HL-60/S4 (cell line): ENCODE results near the gene PITPNM3.
"Not testable (repeated sequence)": the region's sequence is repeated elsewhere in the genome, so short reads cannot be mapped to it uniquely, and the experiment has no call there.

ENCODE experiments used
- in situ Hi-C: fragments of 300-500 bp; cut with MboI; formaldehyde crosslinking; loops from 2 replicates; pipeline ENCODE4 v1.14.3; 2022; ENCODE audit warnings: low sequenced_read_pairs

Gene PITPNM3

DNA sequence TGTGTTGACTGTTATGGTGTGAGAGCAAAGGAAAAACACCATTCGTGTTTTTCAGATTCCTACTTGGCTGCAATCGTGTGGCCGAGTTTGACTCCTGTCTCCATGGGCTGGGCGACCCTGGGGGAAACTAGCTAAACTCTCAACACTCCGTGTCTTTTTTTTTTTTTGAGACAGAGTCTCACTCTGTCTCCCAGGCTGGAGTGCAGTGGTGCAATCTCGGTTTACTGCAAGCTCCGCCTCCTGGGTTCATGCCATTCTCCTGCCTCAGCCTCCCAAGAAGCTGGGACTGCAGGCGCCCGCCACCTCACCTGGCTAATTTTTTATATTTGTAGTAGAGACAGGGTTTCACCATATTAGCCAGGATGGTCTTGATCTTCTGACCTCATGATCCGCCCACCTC lies 73.6 kb downstream of the PITPNM3 start:
- in situ Hi-C loops, result not testable (repeated sequence)

DNA sequence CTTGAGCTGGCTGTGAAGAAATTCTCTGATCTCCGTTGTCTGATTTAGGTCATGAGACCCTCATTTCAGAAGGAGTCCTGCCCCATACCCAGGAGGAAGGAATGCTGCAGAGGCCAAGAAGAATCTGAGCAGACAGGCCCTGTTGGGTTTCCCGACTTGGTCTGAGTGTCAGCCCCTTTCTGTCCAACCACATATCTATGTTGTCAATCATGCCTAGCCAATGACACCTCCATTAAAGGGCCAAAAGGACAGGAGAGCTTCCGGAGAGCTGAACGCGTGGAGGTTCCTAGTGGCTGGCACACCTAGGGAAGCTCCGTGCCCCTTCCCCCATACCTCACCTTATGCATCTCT lies 74.3 kb downstream of the PITPNM3 start:
- in situ Hi-C loops, result no loop called here

DNA sequence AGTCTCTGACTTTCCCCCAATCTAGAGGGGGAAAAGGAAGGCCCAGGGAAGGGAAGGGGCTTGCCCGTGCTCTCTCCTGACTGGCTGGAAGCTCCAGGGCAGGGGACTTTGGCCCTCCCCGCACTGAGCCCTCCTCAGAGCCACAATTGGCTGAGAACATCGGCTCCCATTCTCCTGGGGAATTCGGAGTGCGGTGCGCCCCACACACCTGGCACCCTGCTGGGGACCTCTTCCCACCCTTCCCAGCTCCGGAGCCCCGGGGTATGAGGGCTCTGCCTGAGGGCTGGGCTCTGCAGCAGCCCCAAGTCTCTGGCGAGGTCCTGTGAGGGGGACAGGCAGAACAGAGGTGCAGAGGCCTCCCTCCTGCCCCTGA lies 76.1 kb downstream of the PITPNM3 start:
- in situ Hi-C loops, result no loop called here

DNA sequence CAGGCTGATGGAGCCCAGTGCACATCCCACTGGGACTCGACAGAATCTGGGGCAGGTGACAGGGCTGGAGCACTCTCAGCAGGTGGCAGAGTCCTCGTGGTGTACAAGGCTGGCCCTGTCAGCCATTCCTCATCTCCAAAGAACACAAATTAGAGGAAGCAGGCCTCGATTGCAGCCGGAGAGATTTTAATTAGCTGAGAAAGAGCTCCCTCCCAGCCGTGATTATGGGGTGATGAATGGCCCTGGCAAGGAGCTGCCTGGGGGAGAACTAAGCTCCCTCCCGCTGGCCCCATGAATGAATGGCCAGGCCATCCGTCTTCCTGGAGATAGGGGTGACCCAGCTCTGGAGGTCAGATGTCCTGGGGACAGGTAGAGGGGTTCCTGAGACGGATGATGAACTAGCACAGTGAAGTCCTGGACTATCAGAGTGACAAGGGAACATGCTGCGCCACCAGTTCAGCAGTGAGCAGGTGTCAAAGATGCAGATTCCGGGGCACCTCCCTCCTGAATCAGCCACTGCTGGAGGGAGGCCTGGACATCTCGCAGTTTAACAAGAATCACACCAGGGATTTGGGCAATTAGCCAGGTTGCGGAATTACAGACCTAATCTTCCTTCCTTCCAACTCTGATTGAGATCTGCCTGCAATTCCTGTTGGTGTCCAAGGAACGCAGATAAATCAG lies 76.6 kb downstream of the PITPNM3 start:
- in situ Hi-C loops, result loop anchor here (10.0 kb wide), 1 partner anchor 535 kb away; the partner anchor contains the start of gene RNASEK

DNA sequence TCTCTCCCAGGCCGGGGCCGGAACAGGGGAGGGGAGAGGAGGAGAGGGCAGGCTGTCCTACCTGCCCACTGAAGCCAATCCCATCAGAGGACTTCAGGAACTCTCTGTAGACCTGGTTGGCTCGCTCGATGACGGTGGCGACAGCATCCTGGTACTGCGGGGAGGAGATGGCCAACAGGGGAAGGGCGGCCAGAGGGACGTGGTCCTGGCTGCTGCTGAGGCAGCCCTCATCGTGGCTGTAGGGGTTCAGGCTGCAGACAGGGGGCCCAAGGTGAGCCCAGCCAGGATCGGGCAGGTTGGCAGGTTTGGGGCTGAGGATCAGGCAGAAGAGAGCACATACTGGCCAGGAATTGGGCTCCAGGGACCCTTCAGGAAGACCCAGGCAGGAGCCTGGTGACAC lies 77.9 kb downstream of the PITPNM3 start:
- in situ Hi-C loops, result loop anchor here (10.0 kb wide), 1 partner anchor 536 kb away; the partner anchor contains the start of gene RNASEK

DNA sequence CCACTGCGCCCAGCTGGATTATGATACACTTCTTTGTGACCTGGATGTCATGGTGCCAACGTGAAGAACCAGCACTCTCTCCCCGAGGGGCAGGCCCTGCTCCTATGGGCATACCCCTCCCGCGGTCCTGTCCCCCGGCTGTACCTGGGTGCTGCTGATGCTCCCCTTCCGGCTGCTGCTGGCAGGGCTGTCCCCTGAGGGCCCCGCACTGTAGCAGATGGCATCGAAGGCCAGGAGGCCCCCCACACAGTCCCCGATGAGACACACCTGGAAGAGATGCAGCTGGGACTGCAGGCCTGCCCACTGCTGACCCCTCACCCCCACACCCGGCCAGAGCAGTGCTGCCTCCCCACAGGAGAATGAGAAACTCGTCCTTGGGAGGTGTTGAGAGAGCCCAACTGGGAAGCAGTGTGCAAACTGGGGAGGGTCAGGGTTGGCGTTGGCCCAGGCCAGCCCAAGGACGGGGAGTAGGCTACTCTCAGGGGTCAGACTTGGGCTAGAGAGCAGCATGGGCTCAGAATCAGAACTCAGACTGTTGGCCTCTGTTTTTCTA lies 78.4 kb downstream of the PITPNM3 start:
- in situ Hi-C loops, result loop anchor here (10.0 kb wide), 1 partner anchor 537 kb away; the partner anchor contains the start of gene RNASEK

DNA sequence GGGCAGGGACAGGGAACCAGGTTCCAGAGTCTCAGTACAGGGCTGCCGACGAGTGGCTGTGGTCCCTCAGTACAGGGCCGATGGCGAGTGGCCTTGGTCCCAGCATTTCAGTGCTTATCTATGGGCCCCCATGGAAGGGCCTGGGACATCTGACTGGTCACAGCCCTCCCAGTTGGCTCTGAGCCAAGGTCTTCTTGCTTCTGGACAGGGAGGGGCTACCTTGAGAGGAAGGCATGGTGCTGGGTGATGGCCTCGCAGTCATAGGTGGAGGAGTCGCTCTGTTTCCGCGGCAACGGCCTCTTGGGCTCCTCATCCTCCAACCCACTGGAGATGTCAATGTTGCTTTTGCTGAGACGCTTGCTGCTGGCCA lies 79.6 kb downstream of the PITPNM3 start:
- in situ Hi-C loops, result loop anchor here (10.0 kb wide), 1 partner anchor 538 kb away; the partner anchor contains the start of gene RNASEK

DNA sequence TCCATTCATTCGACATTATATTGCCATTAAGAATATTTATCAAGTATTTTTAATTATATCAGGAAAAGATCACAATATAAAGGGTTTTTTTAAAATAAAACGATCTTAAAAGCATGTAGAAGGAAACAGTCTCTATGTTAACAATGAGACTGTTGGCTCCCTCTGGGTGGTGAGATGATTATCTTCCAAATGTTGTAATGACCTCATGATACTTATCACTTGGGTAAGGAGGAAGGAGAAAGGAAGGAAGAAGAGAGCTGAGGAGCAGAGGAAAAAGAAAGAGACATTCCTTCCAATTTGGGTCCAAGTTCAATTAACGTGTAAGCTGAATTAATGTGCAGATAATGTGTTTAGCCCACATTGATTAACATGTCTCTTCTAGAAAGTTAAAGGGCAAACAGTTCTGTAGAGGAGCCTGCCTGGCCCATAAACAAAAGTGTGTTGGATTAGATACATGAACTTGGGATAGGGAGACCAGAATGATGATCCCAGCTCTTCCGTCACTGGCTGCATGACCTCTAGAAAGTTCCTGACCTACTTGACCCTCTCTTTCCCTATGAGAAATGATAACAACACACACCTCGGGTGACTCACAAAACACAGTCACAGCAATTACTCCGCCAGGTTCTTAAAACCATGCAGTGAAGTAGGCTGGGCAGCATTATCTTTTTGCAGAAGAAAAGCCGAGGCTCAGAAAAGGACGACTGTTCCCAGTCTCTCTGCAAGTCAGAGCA lies 80.1 kb downstream of the PITPNM3 start:
- in situ Hi-C loops, result loop anchor here (10.0 kb wide), 1 partner anchor 539 kb away; the partner anchor contains the start of gene RNASEK

DNA sequence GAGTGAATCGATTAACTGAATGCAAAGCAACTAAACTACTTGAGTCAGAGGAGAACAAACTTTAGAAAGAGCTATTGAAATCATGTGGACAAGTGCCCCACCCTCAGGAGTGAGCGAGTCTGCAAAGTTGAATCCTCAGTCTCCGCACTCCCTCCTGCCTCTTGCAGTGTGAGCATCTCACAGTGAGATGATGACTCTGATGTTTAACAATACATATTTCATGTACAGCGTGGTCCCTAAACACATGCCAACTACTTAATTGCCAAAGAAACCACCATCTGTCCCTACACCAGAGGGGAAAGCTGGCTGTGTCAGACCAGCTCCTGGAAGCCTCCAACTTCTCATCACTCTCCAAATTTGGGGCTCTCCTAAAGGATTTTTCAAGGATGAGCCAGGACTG lies 80.9 kb downstream of the PITPNM3 start:
- in situ Hi-C loops, result loop anchor here (10.0 kb wide), 1 partner anchor 539 kb away; the partner anchor contains the start of gene RNASEK

DNA sequence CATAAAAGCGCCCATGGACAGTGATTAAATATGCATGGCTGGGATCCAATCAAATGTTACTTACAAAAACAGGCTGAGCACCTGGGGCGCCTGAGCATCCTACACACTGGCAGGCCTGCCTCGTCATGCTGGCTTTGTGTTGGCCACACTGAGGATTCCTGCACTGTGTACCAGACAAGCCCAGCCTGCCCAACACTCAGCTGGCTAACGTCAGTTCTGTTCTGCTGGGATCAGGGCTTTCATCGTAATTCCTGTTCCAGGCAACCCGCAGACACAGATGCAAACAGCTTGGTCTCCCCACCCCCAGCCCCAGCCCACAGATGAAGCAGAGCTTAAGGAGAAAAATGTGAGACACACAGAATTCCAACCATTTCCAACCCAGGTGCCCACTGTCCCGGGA lies 81.4 kb downstream of the PITPNM3 start:
- in situ Hi-C loops, result loop anchor here (10.0 kb wide), 1 partner anchor 540 kb away; the partner anchor contains the start of gene RNASEK

DNA sequence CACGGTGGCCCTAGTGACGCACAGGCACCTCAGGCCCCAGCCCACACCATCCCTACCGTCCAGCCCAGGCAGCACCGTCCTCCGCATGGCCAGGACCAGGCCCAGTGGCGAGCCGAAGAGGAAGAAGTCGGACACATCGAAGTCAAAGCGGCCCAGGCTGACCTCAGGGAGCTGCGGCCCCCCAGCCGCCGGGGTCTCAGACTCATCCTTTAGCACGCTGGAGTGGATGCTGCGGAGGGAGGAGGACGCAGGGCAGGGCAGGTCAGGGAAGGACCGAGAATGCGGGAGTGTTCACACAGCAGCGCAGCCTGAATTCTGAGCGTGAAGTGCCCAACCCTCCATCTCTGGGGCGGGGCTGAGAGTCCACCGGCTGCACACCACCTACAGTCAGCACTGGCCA lies 82.0 kb downstream of the PITPNM3 start:
- in situ Hi-C loops, result loop anchor here (10.0 kb wide), 1 partner anchor 540 kb away; the partner anchor contains the start of gene RNASEK

DNA sequence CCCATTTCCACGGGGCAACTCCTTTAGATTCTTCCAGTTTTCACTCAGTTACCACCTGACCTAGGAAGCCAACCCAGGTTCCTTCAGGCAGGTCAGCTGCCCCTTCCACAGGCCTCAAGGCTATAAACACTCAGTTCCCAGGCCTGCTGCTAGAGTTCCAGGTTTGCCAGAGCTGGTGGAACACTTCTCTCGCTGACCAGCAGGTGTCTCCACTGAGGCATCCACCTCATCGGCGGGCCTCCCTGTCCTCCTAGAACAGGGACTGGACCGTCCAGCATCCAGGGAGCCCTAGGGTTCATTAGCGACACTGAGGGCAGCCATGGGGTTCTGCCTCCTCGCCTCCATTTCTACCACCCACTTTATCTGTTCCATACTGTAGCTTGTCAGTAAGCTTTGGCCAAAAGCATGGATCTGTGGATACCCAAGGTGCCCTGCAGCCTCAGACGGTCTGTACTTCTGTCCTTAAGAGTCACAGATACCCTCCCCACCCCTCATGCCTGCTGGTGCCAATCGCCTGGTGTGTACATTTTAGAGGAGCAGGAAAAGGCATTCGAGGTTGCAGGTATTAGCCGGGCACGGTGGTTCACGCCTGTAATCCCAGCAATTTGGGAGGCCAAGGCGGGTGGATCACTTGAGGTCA lies 83.1 kb downstream of the PITPNM3 start:
- in situ Hi-C loops, result loop anchor here (10.0 kb wide), 1 partner anchor 542 kb away; the partner anchor contains the start of gene RNASEK

DNA sequence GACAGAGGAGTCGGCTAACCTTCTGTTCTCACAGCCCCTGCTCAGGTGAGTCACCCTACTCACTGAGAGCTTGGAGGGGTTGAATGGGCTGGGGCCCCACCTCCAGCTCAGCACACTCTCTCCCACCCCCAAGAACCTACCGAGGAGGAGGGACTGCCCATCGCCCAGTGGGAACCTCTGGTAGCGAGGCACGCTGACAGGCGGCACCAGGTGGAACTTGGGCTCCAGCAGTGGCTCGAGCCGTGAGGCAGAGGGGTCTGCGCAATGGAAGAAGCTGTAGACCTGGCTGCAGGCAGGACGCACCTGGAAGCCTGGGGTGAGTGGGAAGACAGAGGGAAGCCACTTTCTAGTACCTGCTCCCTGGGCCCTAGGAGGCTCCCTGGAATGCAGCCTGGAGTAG lies 83.8 kb downstream of the PITPNM3 start:
- in situ Hi-C loops, result loop anchor here (10.0 kb wide), 1 partner anchor 542 kb away; the partner anchor contains the start of gene RNASEK

DNA sequence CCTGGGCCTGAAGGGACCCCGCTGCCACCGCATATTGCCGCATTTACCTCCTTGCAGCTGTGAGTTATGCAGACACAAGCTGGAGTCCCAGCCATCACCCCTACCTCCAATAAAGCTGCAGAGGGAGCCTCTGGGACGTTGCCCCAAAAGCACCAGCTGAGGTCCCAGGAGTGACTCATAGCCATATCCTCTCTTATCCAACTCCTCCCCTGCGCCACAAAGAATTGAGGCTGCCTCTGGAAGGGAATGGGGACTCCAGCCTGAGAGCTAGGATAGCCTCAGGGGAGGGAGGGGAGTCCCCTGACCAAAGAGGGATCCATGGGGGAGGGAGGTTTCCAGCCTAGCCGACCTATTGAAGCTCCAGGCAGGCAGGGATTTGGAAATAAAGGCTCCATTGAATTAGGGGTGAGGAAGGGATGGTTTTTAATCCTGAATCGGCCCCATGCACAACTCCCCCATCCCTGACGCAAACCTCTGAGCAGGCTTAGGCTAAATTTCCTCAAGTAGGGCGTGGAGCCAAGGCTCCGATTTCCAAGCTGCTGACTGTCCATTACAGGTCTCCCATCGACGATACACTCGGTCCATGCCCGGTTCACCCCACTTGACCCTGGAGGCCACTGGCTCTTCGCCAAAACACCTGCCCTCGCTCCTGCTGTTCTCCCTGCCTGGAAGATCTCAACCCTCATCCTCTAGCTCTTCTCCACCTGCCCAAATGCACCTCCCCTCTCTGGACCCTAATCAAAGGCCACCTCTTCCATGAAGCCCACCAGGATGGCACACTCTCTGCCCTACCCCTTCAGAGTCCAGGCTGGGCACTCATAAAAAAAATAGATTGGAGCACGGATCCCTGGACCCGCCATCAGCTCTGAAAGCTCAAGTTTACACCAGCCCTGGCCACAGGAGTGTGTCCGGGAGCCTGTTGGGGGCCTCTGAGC lies 84.6 kb downstream of the PITPNM3 start:
- in situ Hi-C loops, result loop anchor here (10.0 kb wide), 1 partner anchor 543 kb away; the partner anchor contains the start of gene RNASEK

DNA sequence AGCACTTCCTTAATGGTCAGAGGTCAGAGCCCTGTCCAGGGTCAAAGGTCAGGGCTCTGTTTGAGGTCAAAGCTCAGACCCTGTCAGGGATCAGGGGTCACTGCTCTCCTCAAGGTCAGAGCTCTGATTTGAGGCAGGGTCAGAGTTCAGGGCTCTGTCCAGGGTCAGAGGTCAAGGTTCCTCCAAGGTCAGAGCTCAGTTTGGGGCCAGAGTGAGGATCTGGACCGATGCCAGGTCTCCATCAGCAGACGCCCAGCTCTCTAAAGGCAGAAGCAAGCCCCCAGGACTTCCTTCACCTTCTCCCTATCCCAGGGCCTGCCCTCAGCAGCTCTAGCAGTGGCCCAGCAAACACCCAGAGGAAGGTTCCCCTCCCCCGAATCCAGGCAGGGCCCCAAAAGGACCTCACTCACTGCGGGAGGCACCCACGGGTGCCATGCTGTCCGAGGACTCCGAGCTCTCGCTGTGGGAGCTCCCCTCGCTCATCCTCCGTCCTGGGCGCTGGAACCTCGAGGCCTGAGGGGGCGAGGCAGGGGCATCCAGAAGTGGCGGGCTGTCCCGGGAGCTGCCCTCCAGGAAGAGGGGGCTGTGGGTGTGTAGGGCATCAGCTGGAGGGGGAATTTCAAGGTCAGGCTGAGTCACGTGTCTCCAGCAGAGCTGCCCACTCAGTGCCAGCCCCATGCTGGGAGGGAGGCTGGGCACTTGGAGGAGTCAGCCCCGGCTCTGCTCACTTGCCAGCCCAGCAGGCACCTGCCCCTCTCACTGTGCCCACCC lies 85.4 kb downstream of the PITPNM3 start:
- in situ Hi-C loops, result loop anchor here (10.0 kb wide), 1 partner anchor 544 kb away; the partner anchor contains the start of gene RNASEK

DNA sequence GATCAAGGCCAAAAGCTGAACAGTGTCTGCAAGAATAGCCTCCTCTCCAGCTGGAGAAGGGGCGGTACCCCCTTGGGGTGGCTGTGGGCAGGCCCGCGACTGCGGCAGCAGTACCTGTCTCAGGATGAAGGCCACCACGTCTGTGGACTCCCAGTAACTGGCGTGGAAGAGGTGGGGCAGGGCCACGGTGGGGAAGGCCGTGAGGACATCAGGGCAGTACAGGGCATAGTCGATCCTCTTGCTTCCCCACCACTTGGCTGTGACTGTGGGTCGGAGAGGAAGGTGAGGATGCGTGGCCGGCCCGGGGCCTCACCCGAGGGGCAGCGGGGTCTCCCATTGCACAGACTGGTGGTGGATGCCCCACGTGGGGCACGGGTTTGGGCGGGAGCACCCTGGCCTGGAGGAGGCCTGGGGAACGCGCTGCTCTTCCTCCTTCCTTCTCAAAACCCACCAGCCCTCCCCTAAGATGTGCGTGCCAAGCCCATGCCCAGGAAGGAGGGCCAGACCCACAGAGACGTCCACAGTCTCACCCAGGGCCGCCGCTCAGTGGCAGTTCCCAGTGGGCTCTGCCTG lies 86.1 kb downstream of the PITPNM3 start:
- in situ Hi-C loops, result loop anchor here (10.0 kb wide), 1 partner anchor 545 kb away; the partner anchor contains the start of gene RNASEK

DNA sequence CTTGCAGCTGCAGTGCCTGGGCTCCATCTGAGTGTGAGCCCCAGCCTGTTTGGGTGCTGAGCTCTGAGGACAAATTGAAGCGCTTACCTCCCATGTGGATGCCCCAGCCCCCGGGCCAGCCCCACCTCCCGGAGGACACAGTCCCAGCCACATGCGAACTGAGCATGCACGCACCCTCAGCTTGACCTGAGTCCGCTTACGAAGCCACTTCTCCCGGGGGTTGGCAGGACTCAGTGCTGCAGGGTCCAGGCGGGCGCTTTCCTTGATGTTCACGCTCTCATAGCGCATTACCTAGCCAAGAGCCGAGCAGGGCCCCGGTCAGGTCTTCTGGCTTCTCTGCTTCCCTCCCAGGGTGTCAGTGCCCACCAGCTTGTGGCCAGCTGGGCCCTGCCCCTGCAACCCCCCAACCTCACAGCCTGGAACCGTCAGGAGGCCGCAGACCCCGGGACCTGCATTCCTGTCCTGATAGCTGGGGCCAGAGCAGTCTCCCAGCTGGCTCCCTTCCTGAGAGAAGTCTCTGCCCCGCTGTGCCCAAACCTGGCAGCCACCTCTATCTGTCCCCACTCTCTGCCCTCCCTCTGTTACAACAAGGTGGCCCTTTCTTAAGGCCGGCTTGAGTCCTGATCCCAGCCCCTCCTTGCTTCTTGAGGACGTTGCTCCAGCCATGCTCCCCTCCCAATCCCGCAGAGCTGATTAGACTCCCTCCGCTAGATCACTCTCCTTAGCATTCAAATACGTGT lies 88.1 kb downstream of the PITPNM3 start:
- in situ Hi-C loops, result no loop called here

DNA sequence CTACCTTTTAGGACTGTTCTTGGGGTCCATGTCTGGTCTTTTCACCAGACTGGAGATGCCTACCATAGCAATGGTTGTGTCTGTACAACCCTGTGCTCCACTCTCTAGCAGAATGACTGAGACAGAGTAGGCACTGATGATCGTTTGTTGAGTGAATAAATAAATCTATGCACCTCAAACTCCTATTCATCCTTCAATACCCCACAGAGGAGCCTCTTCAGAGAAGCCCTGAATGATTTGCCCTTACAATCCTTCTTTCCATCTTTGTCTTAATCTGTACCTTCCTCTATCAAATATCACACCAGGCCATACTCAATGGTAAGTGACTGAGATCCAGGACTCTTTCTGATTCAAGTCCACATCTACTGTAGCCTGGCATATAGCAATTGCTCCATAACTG lies 88.8 kb downstream of the PITPNM3 start:
- in situ Hi-C loops, result no loop called here
